Fibroblast of skin of scalp (primary cell): Measurements from ENCODE around the gene SPACDR.

Source experiments
- DNase-seq: peaks from one replicate; pipeline ENCODE4 v3.0.0-alpha.2; 2013

The SPACDR gene

DNA sequence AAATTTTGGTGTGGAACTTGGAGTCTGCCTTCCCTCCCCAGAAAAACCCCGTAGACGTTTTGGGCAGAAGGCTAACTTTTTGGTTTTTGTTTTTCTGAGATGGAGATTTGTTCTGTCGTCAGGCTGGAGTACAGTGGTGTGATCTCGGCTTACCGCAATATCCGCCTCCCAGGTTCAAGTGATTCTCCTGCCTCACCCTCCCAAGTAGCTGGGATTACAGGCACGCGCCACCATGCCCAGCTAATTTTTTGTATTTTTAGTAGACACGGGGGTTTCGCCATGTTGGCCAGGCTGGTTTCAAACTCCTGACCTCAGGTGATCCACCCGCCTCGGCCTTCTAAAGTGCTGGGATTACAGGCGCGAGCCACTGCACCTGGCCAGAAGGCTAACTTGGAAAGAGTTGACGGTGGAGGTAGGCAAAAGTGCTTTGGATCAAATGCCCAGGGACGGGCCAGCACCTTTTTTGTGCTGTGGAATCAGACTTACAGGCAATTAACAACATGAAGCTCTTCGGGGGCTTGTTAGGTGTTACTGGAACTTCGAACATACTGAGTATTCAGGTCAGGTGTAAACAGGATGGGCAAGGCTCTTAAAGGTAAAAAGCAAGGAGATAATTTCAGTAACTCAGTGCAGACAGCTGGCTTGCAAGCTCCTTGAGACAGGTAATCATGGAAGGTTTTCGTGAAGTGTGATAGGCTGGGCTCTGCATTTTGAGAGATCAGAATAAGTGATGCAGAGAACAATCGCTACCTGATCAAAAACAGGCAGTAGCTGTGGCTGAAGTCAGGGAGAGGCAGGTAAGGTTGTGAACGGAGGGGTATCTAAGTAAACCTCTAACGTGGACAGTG lies 29.5 kb downstream of the SPACDR start:
- no peak for DNase-seq

DNA sequence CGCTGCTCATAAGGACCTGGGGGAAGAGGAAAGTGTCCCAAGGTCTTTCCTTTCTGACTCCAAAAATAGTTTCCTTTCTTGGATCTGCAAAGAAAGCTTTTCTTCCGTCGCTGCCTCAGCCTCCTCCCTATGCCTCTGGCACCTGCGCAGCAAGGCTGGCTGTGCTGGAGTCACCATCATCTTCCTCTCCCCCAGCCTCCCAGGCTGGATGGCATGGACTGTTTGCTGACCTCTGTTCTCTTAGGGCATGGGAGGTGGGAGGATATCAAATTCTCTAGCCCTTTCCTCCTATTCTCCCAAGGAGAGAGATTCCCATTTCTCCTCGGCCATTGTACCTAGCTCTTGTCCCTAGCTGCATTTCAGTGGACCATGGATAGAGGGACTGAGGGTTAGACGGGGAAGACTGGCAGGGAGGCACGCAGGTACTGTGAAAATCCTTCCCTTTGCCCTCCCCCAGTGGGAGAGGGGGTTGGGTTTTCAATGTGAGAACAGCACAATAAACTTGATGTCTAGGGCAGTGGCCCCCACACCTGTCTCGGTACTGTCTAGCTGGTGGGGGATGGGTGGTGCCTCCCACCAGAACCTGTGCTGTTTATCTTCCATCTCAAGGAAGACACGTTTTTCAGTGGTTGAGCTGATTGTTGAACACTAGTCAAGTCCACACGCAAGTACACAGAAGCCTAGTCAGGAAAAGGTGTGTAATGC lies 30.3 kb downstream of the SPACDR start:
- no peak for DNase-seq

DNA sequence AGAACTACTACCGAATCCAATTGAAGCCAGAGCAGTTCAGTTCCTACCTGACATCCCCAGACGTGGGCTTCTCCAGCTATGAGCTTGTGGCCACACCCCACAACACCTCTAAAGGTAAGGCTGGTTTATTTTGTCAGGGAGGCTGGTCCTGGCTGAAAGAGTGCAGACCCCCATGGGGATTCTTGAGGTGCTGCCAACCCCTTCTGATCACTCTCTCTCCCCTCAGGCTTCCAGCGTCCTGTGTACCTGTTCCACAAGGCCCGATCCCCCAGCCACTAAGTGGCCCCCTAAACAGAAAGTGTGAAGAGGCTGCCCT lies 30.8 kb downstream of the SPACDR start:
- no peak for DNase-seq

DNA sequence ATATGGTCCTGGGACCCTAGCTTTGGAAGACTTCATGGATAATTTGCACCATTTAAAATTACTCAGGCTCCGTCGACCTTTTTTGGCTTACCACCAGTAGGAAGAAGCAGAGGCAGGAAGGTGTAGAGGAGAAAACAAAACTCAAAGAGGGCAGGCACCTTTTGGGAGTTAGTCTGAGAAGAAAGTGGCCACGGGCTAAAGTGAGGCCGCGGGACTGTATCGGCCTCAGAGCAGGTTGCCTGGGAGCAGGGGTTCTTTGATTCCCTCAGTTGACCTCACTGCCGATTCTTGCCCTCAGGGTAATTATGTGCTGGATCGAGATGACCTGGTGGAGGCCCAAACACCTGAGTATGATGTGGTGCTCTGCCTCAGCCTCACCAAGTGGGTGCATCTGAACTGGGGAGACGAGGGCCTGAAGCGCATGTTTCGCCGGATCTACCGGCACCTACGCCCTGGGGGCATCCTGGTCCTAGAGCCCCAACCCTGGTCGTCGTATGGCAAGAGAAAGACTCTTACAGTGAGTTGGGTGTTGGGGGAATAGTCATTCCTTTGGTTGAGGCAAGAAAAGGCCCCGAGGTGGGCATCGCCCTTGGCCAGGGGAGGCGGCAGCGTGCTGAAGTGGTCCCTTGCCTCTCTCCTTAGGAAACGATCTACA lies 31.3 kb downstream of the SPACDR start:
- no peak for DNase-seq

DNA sequence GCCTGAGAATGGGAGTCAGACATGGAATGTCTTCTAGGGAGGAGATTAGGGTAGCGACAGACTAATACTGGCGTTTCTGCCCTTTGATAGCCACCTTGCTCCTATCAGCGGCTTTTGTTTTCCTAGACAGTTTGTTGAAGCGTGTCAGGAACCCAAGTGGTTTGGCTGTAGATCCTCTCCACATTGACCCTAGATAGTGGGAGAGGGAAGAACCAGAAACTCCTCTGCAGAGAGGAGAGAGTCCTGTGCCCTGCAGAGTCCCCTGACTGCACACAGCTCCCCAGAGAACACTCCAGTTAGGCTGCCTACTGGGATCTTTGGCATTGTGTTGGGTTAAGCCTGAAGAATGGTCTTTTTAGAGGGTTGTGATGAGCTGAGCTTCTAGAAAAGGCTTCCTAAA lies 32.0 kb downstream of the SPACDR start:
- DNase-seq, result no peak

DNA sequence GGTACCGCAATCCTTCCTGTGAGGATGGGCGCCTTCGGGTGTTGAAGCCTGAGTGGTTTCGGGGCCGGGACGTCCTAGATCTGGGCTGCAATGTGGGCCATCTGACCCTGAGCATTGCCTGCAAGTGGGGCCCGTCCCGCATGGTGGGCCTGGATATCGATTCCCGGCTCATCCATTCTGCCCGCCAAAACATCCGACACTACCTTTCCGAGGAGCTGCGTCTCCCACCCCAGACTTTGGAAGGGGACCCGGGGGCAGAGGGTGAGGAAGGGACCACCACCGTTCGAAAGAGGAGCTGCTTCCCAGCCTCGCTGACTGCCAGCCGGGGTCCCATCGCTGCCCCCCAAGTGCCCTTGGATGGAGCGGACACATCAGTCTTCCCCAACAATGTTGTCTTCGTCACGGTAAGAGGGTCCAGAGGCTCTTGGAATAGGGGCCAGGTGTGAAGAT lies 32.7 kb downstream of the SPACDR start:
- DNase-seq, result no peak

DNA sequence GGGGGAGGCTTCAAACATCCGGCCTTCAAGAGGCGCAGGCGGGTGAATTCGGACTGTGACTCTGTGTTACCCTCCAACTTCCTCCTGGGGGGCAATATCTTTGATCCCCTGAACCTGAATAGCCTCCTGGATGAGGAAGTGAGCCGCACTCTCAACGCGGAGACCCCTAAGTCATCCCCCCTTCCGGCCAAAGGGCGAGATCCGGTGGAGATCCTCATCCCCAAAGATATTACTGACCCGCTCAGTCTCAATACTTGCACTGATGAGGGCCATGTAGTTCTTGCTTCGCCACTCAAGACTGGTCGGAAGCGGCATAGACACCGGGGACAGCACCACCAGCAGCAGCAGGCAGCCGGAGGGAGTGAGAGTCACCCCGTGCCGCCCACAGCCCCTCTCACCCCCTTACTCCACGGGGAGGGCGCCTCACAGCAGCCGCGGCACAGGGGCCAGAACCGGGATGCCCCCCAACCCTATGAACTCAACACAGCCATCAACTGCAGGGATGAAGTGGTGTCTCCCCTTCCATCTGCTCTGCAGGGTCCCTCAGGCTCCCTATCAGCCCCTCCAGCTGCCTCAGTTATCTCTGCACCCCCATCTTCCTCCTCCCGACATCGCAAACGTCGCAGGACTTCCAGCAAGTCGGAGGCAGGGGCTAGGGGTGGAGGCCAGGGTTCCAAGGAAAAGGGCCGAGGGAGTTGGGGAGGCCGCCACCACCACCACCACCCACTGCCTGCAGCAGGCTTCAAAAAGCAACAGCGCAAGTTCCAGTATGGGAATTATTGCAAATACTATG lies 33.4 kb downstream of the SPACDR start:
- DNase-seq, result no peak

DNA sequence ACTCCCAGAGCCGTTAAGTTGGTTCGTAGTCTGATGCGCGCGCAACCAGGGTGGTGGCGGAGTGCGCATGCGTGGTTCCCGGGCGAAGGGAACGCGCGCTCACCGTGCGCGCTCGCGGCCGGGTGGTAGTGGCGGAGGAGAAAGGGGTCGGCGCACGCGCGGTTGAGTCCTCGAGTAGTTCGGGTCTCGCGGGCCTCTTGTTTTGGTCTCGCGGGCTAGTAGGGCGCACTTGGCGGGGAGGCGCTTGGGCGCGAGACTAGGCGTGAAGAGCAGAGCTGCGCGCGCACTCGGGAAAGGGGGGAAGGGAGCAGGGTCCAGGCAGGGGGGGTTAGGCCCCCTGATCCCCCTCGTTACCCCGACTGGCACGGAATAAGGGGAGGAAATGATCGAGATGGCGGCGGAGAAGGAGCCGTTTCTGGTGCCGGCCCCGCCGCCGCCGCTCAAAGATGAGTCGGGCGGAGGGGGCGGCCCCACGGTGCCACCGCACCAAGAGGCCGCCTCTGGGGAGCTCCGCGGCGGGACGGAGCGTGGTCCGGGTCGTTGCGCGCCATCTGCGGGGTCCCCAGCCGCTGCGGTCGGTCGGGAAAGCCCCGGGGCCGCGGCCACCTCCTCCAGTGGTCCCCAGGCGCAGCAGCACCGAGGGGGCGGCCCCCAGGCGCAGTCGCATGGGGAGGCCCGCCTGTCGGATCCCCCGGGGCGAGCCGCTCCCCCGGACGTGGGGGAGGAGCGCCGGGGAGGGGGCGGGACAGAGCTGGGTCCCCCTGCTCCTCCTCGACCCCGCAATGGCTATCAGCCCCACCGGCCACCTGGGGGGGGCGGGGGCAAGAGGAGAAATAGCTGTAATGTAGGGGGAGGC lies 34.2 kb downstream of the SPACDR start, which contains the start of gene MEPCE:
TSS of gene MEPCE (plus strand) at position 195 of the 856 bp plus-strand sequence. CDS start at position 383, 188 bp downstream.
- peak; percentile 99 for DNase-seq

DNA sequence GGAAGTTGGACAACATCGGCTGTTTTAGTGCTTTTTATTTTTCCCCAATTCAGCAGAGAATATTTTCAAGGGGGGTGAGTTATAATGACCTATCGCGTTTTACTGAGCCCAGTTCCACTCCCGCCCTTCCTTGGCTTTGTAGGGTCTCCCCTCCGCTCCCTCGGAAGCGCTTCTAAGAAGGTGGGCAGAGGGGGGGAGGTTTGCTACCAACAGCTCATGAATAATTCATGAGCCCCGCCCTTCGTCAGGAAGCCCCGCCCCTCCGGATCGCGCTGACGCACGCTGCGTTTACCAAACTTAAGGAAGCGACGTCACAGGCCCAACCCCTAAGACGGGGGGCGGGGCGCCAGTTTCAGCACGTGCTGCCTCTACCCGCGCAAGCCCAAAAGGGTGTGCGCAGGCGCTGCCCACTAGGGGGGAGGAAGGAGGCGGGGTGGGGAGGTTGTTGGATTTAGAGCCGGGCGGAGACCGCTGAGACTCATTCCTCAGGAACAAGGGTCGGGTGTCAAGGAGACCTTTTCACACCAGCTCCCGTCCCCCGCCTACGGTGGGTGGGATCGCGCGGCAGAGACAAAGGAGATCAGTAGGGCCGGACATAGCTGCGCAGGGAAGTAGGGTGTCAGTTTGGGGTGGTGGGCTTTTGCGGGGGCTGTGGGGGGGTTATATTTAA lies 35.0 kb downstream of the SPACDR start:
- peak; percentile 100 for DNase-seq

DNA sequence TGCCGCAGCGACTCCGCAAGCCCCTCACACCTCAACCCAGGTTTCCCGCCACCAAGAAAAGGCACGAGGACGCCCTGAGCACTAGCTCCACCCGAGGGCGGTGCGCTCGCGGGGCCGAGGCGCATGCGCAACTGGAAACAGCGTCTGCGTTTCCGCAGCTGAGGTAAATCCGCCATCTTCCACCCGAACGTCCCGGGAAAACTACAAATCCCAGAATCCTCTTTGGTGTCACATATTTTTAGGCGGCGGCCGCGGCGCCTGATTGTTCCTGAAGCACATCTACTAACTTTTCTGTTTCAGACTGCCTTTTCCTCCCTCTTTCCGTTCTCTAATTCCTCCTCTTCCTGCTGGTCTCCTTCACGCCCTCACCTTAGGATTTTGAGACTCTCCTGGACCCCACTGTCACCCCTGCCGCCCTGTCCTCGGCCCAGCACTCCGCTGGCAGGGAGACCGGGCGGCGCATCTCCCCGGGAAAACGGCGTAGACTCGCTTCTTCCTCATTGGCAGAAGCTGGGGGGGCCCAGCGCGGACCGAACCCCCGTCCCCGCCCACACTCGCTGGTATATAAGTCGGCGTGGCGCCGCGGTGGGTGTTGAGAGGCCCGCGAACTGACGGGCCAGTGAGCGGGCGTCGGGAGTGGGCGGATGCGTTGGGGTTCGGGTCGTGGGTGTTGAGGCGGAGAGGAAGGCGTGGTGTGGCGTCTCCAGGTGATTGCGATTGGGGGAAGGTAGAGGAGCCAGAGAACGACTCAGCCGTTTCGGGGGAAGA lies 35.7 kb downstream of the SPACDR start, which contains the start of gene ZCWPW1:
TSS of gene ZCWPW1 (minus strand) at position 505 of the 768 bp plus-strand sequence. CDS start 8,054 bp downstream, outside the sequence.
- peak; percentile 98 for DNase-seq

DNA sequence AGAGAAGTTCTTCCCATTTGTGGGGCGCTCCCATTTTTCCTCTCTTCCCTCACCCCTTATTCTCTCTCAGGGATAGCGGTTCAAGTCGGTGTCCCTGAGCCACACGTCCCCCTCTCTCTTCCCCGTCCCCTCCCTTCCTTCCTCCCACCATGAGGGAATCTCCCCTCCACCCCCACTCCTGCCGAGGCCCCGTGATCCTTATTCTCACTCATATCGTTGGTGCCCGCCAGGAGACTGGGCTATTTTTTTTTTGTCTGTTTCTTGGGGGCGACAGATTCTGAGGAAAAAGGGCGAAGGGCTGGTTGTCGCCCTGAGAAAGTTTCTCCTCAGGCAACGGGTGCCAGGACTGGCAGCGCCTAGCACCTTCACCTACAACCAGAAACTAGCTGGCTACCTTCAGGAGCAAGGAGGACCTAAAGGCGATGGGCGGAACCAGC lies 36.3 kb downstream of the SPACDR start:
- DNase-seq, result no peak

DNA sequence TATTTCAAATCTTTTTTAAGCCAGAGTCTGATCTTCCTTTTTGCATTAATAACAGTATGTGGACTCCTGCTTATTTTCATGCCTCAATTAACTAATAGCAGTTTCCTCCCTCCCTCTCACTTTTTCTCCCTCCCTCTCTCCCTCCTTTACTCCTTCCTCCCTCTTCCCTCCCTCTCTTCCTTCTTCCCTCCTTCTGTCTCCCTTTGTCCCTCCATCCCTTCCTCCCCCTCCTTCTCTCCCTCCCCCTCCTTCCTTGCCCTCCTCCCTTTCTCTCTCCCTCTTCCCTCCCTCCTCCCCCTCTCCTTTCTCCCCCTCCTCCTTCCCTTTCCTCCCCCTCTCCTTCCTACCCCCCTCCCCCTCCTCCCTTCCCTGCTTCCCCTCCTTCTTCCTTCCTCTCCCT lies 37.5 kb downstream of the SPACDR start:
- no peak for DNase-seq

DNA sequence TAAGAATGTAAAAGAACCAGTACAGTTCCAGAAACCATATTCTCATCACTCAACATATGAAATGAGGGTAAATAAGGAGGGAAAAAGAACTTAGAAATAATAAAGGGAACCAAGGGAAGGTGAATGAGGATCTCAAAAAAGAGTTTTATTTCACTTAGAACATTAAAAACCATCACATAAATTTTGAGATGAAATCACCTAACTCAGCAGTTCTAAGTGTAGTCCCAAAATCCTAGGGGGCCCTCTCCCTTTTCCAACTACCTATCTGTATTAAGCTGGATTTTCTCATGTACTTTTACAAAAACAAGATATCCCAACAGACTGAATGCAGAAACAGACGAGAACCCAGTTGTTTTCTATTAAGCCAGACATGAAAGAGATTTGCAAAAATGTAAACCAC lies 38.7 kb downstream of the SPACDR start:
- no peak for DNase-seq

DNA sequence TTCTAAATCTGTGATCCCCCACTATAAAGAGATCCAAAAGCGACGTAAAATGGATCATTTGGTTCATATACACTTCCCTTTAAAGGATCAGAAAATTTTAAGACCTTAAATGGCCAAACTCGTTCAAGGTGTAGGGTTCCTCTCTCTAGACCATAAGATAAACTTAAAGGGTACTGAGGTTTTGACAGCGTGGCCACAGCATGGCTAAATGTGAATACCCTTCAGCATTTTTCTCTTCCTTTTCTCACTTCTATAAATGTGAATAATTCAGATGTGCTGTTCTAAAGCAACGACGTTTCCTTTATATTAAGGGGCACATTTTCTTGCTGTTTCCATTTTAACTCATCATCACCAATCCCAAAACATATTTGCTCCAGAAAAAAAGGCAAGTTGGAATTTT lies 40.7 kb downstream of the SPACDR start:
- DNase-seq, result no peak

DNA sequence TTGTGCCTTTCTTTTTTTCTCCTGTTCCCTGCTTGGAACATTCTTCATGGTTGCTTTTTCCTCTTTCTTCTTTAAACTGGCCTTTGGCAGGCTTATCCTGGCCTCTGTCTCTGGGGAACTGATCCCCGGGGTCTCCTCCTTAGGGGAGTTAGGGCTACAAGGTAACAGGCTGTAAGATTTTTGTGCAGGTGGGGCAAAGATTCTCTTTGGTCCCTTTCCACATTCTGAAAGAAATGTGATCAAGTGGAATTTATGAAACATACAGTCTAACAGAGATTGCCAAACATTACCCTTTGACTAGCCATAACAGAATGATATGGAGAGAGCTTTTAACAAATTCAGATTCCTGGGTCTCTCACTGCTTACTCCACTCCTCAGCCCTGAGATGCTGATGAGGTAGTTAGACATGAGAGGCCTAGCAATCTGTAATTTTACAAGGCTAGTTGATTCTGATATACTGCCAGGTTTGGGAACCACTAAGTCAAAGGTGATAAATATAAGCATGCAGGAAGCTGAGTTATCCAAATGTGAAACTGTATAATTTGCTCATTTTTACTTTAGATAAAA lies 44.3 kb downstream of the SPACDR start:
- DNase-seq, result no peak

DNA sequence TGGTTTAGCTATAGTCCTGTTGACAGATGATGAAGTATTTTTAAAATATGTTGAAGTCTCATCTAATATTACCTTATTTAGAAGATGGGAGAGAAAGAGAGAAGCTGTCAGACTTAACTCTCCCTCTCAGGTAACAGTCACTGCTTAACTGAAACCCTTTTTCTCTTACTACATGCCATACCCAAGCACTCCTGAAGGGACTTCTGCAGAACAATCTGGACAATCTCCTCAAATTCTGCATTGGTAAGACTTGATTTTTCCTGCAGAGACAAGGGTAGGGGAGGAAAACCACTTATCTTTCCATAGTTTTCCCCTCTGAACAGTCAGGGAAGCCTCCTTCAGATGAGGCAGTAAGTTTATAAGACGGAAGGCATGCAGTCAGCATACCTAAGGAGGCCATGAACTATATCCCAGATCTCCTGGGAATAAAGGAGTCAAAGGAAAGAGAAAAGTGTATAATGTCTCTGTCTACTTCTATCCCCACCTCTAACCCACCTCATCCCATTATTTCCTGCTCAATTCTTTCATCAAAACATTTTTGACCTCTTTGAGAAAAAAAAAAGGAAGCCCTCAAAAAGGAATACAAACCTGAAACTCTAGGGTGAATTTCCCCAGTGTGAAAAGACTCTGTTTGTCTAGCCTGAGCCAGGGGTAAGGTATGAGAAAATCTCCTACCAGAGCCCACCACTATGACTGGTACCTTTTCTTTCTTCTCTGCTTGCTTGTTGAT lies 45.0 kb downstream of the SPACDR start:
- DNase-seq, result peak; percentile 37

DNA sequence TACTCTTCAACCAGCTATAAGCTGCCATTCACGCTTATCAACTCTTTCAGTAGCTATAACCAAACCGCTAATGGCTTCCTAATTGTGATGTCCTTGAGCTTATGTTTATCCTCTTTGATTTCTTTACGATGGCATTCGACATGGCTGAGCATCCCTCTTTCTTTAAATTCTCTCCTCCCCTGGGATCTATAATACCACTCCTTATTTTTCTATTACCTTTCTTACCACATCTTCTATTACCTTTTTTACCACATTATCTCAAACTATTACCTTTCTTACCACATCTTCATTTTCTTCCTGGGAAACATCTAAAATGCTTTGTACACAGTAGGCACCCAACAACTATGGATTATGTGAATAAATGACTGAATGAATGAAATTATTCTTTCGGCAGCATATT lies 48.6 kb downstream of the SPACDR start:
- DNase-seq, result no peak

DNA sequence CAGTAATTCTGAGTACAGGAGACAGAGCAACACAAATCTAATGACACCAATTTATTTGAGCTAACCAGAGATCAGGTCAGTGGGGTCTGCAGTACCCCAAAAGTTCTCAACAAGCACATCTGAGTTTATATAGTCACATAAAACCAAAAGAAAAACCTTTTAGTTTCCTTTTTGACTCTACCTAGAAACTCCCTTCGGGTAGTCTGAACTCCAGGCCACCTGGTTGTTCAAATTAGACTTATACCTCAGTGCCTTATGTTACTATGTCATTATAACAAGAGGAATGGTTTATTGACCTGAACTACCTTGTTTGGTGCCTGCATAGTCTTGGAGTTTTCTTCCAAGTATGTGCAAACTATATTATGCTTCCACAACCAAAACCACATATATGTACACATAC lies 50.2 kb downstream of the SPACDR start:
- DNase-seq, result no peak

DNA sequence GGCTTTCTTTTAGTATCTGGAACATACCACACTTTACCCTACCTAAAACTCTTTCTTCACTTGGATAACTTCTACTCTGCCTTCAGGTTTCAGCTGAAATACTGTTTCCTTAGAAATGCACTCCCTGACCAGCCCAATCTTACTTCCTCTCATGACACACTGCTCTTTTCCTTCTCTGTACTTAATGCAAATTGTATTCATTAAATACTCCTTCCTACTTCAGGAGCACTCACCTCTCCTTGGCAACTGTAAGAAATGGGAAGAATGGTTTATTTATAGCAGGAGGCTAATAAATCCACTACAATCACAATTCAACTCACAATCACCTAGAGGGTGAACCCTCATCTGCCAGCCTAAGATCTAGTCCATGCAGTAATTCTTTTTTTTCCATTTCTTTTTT lies 50.7 kb downstream of the SPACDR start:
- no peak for DNase-seq
